ENCODE data around the gene NOP9.

GRCh38 chr14:24299255-24300191 is at the start of gene NOP9, which contains the start of gene DHRS1:
- TF ChIP-seq POLR2A (IDR thresholded peaks at IDR 0.05) (peak in 1 of 2 donors; percentile 70), CTCF (IDR thresholded peaks at IDR 0.05) (peak in 1 of 4 experiments; percentile 21), POLR2AphosphoS5 (IDR thresholded peaks at IDR 0.05) (peak; percentile 95), EP300 (IDR thresholded peaks at IDR 0.05) (no peak)

All from gastroesophageal sphincter (tissue), 3 donors.